Hepatocyte (in vitro differentiated cells): ENCODE data around the gene CDS2.

Experiments
- CTCF ChIP-seq: fragments of 200-600 bp; sonication (generic); IDR thresholded peaks from 2 replicates; pipeline ENCODE4 v1.5.1; 2016; ENCODE audit warnings: antibody characterized with exemption, mild to moderate bottlenecking; ENCODE audit not compliant: poor library complexity
- EZH2 ChIP-seq: fragments of 200-600 bp; sonication (generic); IDR thresholded peaks from 2 replicates; pipeline ENCODE4 v1.6.1; 2016; ENCODE audit warnings: antibody characterized with exemption, mild to moderate bottlenecking, borderline replicate concordance
- EZH2phosphoT487 ChIP-seq: fragments of 200-600 bp; sonication (generic); IDR thresholded peaks from one replicate; pipeline ENCODE4 v1.6.1; 2018; ENCODE audit warnings: antibody characterized with exemption, mild to moderate bottlenecking, low read depth, moderate library complexity; ENCODE audit not compliant: unreplicated experiment, severe bottlenecking

- no peak for TF ChIP-seq CTCF
- no peak for TF ChIP-seq EZH2
- no peak for TF ChIP-seq EZH2phosphoT487
Observed at GRCh38 chr20:5145365-5146098, 18.7 kb downstream of the CDS2 start.
